Measurements from ENCODE around the gene CBX5.
A peak's percentile ranks its signal among the peaks of the same experiment; 100 is the strongest.
"Not testable (repeated sequence)": the region's sequence is repeated elsewhere in the genome, so short reads cannot be mapped to it uniquely, and the experiment has no call there.

CBX5 gene

DNA sequence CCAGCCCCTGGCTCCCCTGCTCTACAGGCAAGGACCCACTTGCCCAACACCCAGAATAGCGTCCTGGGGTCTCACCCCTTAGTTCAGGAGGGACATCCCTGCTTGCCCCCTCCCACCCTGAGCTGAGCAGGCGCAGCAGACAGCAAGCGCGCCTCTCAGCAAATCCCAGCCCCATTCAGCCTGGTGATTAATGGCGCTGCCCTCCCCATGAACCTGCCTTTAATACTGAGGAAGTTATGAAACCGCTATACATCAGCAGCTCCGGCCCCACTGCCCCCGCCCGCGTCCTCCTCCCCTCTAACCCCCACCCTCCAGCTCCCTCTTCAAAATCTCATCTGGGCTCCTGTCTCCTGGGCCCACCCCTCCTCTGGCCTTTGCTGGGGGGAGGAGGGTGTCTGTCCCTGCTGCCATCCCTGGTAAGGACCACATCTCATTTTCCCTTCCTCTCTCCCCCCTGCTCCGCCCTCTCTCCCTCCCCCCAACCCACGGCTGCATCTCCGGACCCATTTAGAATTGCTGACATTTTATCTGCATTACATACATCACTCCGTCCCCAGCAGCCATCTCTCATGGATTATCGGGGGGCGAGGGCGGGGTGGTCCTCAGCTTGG, 84.1 kb downstream of the CBX5 start:
- DNase-seq: no peak

DNA sequence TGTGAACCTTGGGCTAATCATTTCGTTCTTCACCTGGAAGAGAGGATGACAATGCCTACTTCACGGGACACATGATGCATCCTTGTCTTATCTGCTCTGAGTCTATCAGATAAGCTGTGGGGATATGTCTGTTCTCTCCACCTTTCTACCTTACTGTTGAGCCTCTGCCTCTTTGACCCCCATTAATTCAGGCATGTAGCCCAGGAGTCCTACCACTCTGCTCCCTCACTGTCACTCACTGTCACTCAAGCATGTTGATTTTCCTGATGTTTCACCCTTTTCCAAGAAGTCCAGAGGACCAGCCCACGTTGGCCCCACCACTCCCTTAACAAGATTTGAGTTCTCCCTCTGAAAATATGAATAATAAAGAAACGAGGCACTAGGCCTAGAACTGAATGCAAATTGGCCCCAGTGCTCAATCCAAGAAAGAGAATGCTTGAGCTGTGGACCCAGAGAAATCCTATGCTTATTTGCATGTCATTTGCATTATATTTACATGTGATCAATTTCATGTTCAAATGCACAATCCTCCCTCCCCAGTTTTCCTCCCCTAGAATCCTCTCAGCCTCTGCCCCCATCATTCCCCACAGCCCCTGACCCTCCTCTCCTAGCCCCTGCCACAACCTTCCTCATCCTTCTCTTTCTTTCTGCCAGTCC, 84.7 kb downstream of the CBX5 start:
- DNase-seq: no peak

DNA sequence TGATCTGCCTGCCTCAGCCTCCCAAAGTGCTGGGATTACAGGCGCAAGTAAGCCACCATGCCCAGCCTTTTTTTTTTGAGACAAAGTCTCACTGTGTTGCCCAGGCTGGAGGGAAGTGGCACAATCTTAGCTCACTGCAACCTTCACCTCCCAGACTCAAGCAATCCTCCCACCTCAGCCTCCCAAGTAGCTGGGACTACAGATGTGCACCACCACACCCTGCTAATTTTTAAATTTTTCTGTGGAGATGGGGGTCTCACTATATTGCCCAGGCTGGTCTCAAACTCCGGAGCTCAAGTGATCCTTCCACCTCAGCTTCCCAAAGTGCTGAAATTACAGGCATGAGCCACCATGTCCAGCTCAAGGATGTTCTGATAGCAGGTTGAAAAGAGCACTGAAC, 85.3 kb downstream of the CBX5 start:
- not testable (repeated sequence) for DNase-seq

DNA sequence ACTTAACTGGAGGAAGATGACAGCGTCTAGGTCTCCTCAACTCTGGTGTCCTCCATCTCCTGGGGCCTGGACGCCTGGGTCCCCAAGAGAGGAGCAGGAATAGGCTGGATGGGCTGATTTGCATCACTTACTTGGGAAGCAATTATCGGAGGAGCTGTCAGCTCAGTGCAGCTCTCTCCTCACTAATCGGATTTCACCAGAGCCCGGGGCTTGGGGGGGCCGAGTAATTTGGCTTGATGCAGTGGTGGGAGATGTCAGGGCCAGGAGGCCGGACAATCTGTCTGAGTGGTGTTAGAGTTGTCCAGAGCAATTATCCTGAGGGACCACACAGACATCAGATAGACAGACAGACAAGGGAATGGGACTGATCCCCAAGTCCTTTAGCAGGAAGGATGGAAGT, 86.5 kb downstream of the CBX5 start:
- no peak for DNase-seq

DNA sequence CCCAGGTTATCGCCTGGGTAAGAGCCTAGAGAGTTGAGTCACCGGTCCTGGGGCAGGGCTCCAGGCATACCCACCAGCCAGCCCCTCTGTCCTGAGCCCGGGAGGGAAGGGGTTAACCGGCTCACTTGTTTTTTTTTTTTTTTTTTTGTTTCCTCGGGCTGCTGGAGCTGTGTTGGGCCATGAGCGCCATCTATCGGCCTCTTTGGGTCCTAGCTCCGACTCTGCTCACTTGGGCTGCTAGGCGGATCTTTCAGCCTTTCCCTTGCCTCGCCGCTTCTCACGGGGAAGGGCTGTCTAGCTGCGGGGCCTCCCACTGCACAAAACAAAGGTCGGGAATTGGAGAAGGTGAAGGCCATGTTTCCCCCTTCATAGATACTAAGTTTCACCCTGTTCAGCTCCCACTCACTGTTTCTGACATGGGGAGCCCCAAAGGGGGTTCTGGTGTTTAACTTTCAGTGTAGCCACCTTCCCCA, 88.3 kb downstream of the CBX5 start:
- DNase-seq: peak; percentile 61

DNA sequence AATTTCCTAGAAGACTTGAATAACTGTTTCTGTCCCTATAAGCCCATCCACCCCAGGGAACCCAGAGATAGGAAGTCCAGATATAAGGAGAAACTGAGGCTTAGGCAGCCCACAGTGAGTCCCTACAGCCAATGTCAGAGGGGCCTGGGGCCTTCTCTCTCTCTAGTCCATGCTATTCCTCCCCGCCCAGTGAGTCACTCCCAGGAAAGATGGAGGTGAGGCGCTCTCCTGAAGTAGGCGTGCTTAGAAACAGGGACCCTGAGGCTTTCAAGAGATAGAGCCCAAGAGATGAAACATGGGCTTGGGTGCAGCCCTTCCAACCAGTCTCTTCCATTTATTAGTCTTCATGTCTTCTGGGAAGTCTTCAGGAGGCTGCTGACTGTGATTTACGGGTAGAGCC, 88.8 kb downstream of the CBX5 start:
- no peak for DNase-seq

DNA sequence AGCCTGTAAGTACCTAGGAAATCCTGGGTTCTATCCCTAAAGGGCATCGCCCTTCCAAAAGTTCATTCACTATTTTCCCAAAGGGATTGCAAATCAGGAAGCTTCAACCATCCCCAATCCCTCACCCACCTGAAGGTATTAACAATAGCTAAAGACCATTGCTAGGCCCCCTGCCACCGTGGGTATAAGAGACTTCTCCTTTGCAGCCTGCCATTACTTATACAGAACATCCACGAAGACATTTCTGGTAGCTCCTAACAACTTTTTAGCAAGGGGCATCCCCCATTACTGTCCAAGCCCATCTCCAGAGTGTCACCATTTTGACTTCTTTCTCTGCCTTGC, 90.8 kb downstream of the CBX5 start:
- DNase-seq: no peak

DNA sequence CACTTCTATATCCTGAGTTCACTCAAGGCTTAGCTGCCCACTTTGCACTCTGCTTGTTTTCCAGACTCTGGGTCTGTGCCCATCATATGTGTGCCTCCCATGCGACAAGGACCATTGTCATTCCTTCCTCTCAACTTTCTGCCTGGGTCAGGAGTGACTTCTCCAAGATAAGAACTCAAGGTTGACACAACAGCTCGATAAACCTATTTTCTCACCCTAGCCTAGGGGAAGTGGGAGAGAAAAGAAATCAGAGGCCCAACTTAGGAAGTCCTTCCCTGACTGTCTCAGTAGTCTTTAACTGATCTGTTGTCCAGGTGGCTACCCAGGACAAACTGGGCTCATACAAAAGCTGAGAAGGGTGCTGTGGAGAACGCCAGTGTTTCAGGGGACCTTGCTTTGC, 92.8 kb downstream of the CBX5 start:
- no peak for DNase-seq

DNA sequence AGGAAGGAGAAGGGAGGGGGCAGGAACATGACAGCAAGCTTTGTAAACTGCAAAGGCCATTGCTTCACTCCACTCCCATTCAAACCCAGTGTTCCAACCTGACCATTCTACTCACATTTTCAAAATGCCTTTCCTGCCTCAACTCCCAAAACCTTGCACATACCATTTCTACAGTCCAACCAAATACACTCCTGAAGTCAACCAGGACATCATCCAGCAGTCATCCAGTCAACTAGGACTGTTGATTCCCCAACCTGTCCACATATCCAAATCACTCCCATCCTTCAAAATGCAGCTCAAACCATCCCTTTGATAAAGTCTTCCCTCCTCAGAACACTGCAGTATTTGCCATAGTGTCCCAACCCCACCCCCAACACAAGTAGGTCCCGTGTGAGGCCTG, 94.0 kb downstream of the CBX5 start:
- DNase-seq: no peak

DNA sequence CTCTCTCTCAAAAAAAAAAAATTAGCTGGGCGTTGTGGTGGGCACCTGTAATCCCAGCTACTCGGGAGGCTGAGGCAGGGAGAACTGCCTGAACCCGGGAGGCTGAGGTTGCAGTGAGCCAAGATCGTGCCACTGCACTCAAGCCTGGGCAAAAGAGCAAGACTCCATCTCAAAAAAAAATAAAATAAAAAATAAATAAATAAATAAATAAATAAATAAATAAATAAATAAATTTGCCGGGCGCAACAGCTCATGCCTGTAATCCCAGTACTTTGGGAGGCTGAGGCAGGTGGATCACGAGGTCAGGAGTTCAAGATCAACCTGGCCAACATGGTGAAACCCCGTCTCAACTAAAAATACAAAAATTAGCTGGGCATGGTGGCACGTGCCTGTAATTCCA, 94.6 kb downstream of the CBX5 start:
- not testable (repeated sequence) for DNase-seq

DNA sequence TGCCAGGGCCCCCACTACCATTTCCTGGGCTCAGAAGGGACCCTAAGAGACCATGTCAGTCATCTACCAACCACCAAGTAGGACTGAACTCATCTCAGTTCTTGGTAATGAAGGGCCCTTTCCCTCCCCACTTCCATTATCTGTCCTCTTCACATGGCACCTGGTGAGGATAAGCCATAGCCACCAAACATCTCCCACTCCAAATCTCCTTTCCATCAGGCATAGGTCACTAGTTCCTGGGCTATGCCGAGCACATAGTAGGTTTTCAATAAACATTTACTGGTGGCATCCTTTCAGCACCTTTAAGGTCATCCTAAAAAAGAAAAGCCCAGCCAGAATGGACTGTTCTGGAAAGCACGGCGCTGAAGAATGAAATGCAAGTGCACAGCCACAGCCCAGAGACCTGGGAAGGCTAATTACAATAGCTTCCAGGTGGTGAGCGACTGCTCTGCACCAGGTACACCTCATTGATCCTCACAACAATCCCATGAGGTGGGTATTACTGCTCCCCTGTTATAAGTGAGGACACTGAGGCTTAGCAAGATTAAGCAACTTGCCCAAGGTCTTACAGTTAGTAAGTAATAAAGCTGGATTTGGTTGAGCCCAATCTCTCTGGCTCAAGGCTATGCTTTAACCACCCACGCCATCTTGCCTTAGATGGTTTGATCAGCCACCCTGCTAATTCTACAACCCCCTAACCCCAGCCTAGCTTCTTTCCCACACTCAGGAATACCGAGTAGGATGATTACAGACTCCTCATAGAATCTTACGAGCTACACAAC, 95.7 kb downstream of the CBX5 start:
- DNase-seq: no peak

DNA sequence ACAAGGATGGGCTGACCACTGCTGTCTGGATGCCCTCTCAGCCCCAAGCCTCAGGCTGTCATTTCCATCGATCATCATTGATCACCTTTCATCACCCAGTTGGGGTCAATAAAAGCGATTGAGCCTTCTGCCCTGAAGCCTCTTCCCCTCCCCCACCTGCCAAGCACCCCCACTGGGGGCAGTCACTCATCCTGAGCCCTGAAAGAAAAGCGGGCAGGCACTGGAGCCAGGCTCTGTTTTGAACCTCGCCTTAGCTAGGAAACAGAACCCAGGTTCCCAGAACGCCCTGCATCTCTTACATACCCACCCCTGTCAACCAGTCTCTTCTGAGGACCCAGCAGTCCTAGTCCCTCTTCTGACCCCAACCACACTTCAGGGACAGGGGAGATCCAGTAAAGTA, 96.9 kb downstream of the CBX5 start:
- no peak for DNase-seq

DNA sequence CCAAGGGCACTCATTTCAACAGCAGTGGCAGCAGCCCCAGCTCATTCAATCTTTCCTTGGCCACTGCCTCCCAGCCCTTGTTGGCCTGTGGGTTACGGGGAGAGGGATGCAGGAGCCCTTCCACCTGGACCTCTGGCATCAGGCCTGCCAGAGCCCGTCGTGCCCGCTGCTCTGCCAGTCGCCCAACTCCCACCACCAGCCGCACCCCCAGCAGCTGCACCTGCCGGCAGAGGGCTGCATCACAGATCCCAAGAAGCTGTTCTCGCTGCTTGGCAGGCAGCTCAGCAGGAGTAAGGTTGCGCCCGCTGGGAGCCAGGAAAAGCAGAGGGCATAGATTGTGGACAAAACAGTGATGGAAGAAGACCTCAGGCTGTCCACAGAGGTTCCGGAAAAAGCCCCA, 97.8 kb downstream of the CBX5 start:
- no peak for DNase-seq
